Liver (tissue), 9 donors: Measurements from ENCODE around the gene GABBR2. TPM values are rescaled to one million over a fixed set of nuclear protein-coding genes. Genes with fewer than 3 reads are reported as not detected.

Experiments used
- DNase-seq: peaks from one replicate; pipeline ENCODE4 v3.0.0-alpha.2; 2017; ENCODE audit warnings: low spot score
- H3K27ac ChIP-seq, 2 donors: one replicate each; pipeline ENCODE4 v1.7.0; 2013; ENCODE audit warnings: inconsistent platforms in 2 of 2, low read length in 2 of 2, control low read depth in 1 of 2, low read depth in 1 of 2, mild to moderate bottlenecking in 1 of 2
- H3K27me3 ChIP-seq, 4 donors: one replicate each; pipeline versions ENCODE4 v1.6.1 to v1.7.0; 2013; ENCODE audit warnings: low read length in 3 of 4, inconsistent platforms in 1 of 4, mild to moderate bottlenecking in 1 of 4, moderate library complexity in 1 of 4; ENCODE audit not compliant: control insufficient read depth in 4 of 4, insufficient read depth in 4 of 4
- H3K36me3 ChIP-seq, 4 donors: one replicate each; pipeline versions ENCODE4 v1.6.1 to v1.7.0; 2013; ENCODE audit warnings: low read length in 3 of 4, mild to moderate bottlenecking in 3 of 4, low read depth in 1 of 4, moderate library complexity in 1 of 4; ENCODE audit not compliant: control insufficient read depth in 4 of 4, insufficient read depth in 3 of 4
- H3K4me1 ChIP-seq, 4 donors: one replicate each; pipeline versions ENCODE4 v1.6.1 to v1.7.0; 2013; ENCODE audit warnings: low read length in 3 of 4, mild to moderate bottlenecking in 3 of 4, moderate library complexity in 1 of 4; ENCODE audit not compliant: control insufficient read depth in 4 of 4, insufficient read depth in 4 of 4
- H3K4me3 ChIP-seq, 3 donors: one replicate each; pipeline versions ENCODE4 v1.6.1 to v1.7.0; 2013; ENCODE audit warnings: low read length in 3 of 3, control low read depth in 1 of 3, low read depth in 1 of 3, mild to moderate bottlenecking in 1 of 3
- H3K9ac ChIP-seq, 2 donors: one replicate each; pipeline ENCODE4 v1.7.0; 2013; ENCODE audit warnings: low read length in 2 of 2, mild to moderate bottlenecking in 2 of 2, moderate library complexity in 2 of 2, control low read depth in 1 of 2, low read depth in 1 of 2
- H3K9me3 ChIP-seq, 4 donors: one replicate each; pipeline versions ENCODE4 v1.6.1 to v1.7.0; 2013; ENCODE audit warnings: low read length in 3 of 4; ENCODE audit not compliant: control insufficient read depth in 4 of 4
- ATF3 ChIP-seq: IDR thresholded peaks from 2 replicates; pipeline ENCODE4 v1.6.1; 2016; ENCODE audit warnings: antibody characterized with exemption
- CTCF ChIP-seq: fragments of 150-350 bp; IDR thresholded peaks from 2 replicates; pipeline ENCODE4 v1.5.1; 2017; ENCODE audit warnings: improper control_type of control experiment, low read depth, low read length; ENCODE audit not compliant: missing input control
- EGR1 ChIP-seq, 2 donors: IDR thresholded peaks; 2 replicates each; pipeline ENCODE4 v1.6.1; 2016 to 2018; ENCODE audit warnings: antibody characterized with exemption in 2 of 2, low read depth in 2 of 2
- FOXA1 ChIP-seq: IDR thresholded peaks from 2 replicates; pipeline ENCODE4 v1.6.1; 2016; ENCODE audit warnings: antibody characterized with exemption
- FOXA2 ChIP-seq: IDR thresholded peaks from 2 replicates; pipeline ENCODE4 v1.6.1; 2016; ENCODE audit warnings: antibody characterized with exemption
- GABPA ChIP-seq, 2 donors: IDR thresholded peaks in 1 of 2; conservative IDR thresholded peaks in 1 of 2; 2 replicates each; pipeline ENCODE4 v1.6.1; 2016; ENCODE audit warnings: antibody characterized with exemption in 2 of 2, mild to moderate bottlenecking in 1 of 2, moderate library complexity in 1 of 2
- HNF4A ChIP-seq, 2 donors: conservative IDR thresholded peaks; 2 replicates each; pipeline ENCODE4 v1.6.1; 2016; ENCODE audit warnings: antibody characterized with exemption in 2 of 2, mild to moderate bottlenecking in 2 of 2
- JUND ChIP-seq, 2 donors: IDR thresholded peaks; 2 replicates each; pipeline ENCODE4 v1.6.1; 2016; ENCODE audit warnings: antibody characterized with exemption in 2 of 2
- NR2F2 ChIP-seq: IDR thresholded peaks from 2 replicates; pipeline ENCODE4 v1.6.1; 2016; ENCODE audit warnings: antibody characterized with exemption
- RAD21 ChIP-seq, 2 donors: IDR thresholded peaks; 2 replicates each; pipeline ENCODE4 v1.6.1; 2016; ENCODE audit warnings: antibody characterized with exemption in 2 of 2, mild to moderate bottlenecking in 2 of 2
- REST ChIP-seq: IDR thresholded peaks from 2 replicates; pipeline ENCODE4 v1.6.1; 2016; ENCODE audit warnings: antibody characterized with exemption, mild to moderate bottlenecking
- RXRA ChIP-seq, 2 donors: IDR thresholded peaks; 2 replicates each; pipeline ENCODE4 v1.6.1; 2017 to 2018; ENCODE audit warnings: antibody characterized with exemption in 2 of 2, mild to moderate bottlenecking in 1 of 2
- SP1 ChIP-seq: IDR thresholded peaks from 2 replicates; pipeline ENCODE4 v1.6.1; 2018; ENCODE audit warnings: antibody characterized with exemption, mild to moderate bottlenecking
- TAF1 ChIP-seq: conservative IDR thresholded peaks from 2 replicates; pipeline ENCODE4 v1.6.1; 2016; ENCODE audit warnings: antibody characterized with exemption, mild to moderate bottlenecking
- YY1 ChIP-seq: IDR thresholded peaks from 2 replicates; pipeline ENCODE4 v1.6.1; 2016; ENCODE audit warnings: antibody characterized with exemption, mild to moderate bottlenecking
- ZBTB33 ChIP-seq: IDR thresholded peaks from 2 replicates; pipeline ENCODE4 v1.6.1; 2016; ENCODE audit warnings: antibody characterized with exemption
- WGBS: extraction: QIAGEN DNeasy Blood & Tissue Kit; methylation state at CpG from one replicate; pipeline ENCODE4 v1.1.7; 2013; 5-methylcytosine and 5-hydroxymethylcytosine counted together
- polyA plus RNA-seq, 2 donors: library from polyadenylated mRNA; stranded (reverse) in 1 of 2; unstranded in 1 of 2; fragments of 200-250 nt in 1 of 2; fragments of >200 nt in 1 of 2; fragmentation: Nextera tagmentation in 1 of 2; extraction: Ambion mirVana in 1 of 2; gene quantifications; one replicate each; pipeline versions ENCODE4 v1.2.1 to v1.2.3, GENCODE V29; 2013 to 2015
- total RNA-seq, 2 donors: library from RNA; depleted of rRNA; stranded (reverse); fragments of >200 nt; gene quantifications; one replicate each; pipeline ENCODE4 v1.2.3, GENCODE V29; 2014
- donor health status: healthy.
- donor health status: healthy.
- donor health status: healthy.
- donor health status: healthy.
- donor health status: healthy.

The GABBR2 gene
- total and polyA plus RNA-seq, 4 donors: 0.03 to 0.23 (median 0.08) TPM; not detected in 1

GRCh38 chr9:98370300-98370975 lies 338.3 kb downstream of the GABBR2 start:
- peaks cover 0 to 3% (median 0%) of the 10 kb centered on the region in 4 donors for H3K4me1 ChIP-seq
- H3K4me3 ChIP-seq: no peak overlapping the region
- 89% methylated on average over 9 of the region's 9 CpGs for WGBS
- H3K9ac ChIP-seq: no peak overlapping the region
- TF ChIP-seq ATF3 (no peak), RXRA (IDR thresholded peaks at IDR 0.05) (no peak), TAF1 (no peak), CTCF (no peak), YY1 (no peak), SP1 (no peak), GABPA (IDR thresholded peaks at IDR 0.05 in 1 of 2, conservative IDR thresholded peaks at IDR 0.05 in 1 of 2) (no peak), ZBTB33 (no peak), REST (no peak), JUND (IDR thresholded peaks at IDR 0.05) (no peak), FOXA1 (no peak), NR2F2 (no peak), EGR1 (IDR thresholded peaks at IDR 0.05; ENCODE audit: low read depth in 2 of 2) (no peak), HNF4A (conservative IDR thresholded peaks at IDR 0.05) (no peak), RAD21 (IDR thresholded peaks at IDR 0.05) (no peak), FOXA2 (no peak)
- no peaks in the 10 kb centered on the region for H3K36me3 ChIP-seq
- H3K27ac ChIP-seq: no peak overlapping the region
- H3K27me3 ChIP-seq: no peaks in the 10 kb centered on the region
- H3K9me3 ChIP-seq: peaks cover 0 to 6% (median 3%) of the 10 kb centered on the region in 4 donors
- DNase-seq: no peak
